Activated CD4-positive, alpha-beta T cell treated with anti-CD3 and anti-CD28 coated beads for 1 hour (primary cell): ENCODE results near the gene ZSCAN32.

Experiments used
- DNase-seq: peaks from one replicate; pipeline ENCODE4 v3.0.0-alpha.2; 2020

The ZSCAN32 gene

DNA sequence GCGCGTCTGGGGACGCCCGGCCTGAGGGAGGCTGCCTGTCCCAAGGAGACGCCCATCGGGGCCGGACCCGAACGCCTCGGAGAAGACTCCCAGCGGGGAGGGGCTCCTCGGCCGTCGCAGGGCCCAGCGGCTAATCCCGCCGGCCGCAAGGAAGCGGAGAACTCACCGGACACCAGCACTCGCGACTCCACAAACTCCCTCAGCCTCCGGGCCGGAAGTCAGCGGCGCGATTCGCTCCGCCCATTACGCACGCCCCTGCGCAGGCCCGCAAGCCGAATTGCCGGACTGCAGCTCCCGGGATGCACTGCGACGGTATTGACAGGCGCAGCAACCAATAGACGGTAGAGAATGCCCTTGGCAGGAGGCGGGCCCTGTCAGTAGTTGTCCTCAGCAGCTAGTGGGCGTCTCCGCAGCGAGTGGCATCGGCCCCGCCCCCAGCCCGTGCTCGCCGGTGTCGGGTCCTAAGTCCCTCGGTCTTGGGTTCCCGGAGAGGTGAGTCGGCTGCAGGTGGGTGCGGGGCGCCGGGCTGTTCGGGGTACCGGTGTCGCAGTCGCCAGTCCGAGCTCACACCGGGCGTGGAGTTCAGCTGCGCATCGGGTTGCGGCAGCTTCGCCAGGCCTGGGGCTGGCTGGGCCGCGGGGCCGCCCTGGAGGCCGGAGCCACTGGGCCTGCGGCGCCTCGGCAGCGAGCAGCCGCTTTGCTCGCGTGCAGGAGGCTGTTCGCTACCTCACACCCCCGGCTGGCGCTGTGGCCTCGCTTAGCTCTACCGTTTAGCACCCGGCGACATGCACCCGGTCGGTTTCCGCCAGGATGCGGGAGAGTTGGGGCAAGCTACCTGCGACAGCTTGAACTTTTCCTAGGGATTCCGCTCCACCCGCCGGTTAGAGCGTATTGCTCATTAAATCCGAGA is at the start of gene ZSCAN32, which contains the start of gene ZNF174:
TSS of gene ZSCAN32 (minus strand) at position 226 of the 910 bp plus-strand sequence. CDS start 3,447 bp downstream, outside the sequence.
TSS of gene ZNF174 (plus strand) at position 437 of the 910 bp plus-strand sequence. CDS start 790 bp downstream, outside the sequence.
- DNase-seq, result peak; percentile 97

DNA sequence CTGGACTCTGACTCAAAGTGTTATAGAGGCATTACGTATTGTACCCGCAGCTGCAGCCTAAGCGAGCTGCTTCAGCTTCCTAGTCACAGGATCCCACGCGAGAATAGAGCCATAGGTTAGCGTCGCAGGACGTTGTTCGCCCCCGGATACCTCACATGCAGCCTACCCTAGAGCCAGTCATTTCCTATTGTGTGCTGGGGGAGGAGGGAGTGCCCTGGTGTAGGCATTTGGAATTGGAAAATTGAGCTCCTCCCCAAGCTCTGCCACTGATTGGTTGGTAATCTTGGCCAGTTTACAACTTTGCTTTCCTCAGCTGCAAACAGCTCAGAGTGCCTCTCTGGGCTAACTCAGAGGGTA is 43.2 kb upstream of the ZSCAN32 start:
- no peak for DNase-seq

DNA sequence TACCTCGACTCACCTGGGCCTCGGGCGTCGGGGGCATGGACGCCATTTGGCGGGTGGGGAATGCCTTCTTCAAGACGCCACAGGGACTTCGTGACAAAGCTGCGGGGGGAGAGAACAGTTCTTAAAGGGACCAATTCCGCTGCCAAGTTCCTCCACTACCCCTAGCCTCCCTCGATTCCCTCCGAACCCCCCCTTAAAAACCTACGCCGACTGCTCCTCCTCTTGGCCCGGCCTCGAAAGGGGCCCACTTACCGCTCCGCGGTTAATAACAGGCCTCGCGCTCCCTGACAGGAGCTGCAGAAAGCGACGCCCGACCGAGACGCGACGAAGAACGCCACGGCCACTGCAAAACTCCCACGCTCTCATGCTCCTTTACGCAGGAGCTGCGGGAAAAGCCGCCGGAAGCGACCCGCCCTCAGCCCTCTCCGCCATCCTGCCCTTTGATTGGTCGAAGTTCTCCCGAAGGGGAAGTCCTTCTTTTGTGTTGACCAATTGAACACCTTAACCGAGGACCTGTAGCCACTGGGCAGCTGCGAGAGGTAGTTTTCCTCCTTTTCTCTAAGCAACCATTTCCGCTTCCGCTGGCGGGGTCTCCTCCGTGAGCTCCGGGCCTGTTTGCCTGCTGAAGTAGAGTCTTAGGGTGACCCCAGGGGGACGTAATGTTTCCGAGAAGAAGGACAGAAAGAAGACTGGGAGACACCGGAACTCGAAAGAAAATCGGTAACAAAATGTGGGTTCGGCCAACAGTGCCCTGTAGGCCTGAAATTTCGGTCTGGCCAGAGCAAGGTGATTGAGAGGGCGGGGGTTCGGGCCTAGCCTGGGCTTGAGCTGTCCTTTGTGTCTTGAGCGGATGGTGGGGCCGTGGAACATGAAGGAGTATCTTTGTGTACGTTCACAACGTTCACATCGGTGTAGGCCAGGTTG is 42.6 kb upstream of the ZSCAN32 start, which contains the start of the genes NAA60 and ZNF597:
TSS of gene NAA60 (plus strand) at position 573 of the 924 bp plus-strand sequence. CDS start 32,548 bp downstream, outside the sequence.
TSS of gene ZNF597 (minus strand) at position 397 of the 924 bp plus-strand sequence. CDS start at position 46, 351 bp downstream.
- DNase-seq, result peak; percentile 69

DNA sequence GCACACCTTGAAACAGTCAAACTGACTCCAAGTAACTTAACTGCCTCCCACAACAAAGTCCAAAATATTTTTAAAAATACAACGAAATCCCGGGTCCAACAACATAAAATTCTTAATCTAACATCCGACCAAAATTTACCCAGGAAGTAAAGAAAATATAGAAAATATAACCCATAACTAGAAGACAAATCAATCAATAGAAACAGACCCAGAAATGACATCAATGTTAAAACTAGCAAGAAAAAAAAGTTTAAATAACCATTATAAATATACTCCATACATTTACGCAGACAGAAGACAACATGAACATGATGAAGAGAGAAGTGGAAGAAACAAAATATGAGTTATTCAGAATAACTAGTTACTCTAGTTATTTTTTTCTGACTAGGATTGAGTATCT is 38.8 kb upstream of the ZSCAN32 start:
- no peak for DNase-seq

DNA sequence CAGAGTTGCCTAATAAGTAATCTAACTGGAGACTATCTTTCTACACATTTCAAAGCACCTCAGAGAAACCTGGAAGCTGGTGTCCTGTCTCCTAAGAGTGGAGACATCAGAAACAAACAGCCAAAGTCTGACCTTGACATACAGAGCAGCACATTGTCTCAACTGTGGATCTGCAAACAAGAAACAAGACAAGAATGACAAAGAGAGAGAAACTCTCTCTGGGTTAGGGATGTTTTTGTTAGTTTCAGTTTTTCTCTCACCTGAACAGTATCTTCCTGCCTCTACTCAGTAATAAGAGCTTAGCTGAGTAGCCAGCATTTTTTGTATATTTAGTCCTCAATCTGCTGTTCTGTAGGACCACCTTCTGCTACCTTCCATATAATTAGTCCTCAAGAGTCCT is 33.6 kb upstream of the ZSCAN32 start:
- no peak for DNase-seq

DNA sequence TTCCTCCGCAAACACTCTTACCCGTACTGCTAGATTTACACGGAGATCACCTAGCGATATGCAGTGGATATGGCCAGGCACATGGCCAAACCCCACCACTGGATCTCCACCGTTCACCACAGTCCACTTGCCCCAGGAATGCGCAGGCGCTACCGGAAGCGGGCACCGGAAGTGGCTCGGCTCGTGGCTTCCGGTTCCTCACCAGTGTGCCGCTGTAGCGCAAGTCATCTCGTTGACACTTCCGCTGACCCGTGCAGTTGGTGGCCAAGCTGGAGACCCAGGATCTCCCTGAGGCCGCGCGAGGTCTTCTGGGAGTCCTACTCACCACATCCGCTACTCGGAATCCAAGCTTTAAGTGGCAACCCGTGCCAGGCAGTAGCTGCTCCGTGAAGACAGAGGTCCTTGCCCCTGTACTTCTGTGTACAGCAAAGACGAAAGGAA is 31.0 kb upstream of the ZSCAN32 start:
- peak; percentile 15 for DNase-seq

DNA sequence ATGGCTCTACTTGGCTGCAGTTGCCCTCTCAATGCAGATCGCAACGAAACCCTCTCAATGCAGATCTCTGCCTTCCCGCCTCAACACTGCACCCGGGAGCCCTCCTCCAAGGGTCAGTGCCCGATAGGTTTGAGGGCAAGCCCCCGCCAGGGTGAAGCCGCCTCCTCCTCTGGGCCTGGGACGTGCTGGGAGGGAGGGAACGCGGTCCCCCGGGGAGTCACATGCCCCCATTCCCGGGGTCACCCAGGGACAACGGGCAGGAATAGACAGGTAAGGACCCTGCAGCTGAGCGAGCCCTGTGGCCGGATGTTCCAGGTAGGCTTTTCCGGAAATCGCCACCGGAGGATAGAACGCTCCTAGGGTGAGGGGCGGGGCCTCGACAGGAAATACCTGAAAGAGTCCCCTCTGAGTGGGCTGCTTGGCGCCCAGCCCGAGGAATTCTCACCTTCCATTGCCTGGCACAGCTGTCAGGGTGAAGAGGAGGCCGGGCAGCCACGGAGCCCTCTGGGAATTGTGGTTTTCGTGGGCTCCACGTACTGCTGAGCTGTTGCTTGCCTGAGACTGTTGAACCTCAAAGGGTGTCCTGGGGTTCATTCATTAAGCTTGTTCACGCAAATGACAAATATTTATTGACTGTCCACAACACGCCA is 13.1 kb upstream of the ZSCAN32 start:
- no peak for DNase-seq

DNA sequence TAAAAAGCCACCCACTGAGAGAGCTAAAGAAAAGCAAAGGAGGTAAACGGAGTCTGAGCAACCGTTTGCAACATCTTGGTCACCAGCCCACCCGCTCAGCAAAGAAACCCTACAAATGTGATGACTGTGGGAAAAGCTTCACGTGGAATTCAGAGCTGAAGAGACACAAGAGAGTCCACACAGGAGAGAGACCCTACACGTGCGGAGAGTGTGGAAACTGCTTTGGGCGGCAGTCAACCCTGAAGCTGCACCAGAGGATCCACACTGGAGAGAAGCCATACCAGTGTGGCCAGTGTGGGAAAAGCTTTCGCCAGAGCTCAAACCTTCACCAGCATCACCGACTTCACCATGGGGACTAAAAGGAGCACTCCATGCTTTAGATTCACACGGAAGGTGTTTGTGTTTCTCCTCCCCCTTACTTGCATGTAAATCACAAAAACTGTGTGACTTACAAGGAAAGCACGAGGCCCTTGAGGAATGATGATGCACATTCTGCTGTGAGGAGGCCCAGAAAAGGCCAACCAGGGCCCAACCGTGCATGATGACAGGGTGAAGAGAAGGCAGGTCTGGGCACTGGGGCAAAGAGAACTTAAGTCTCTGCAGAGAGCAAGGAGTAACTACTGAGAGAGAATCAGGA is 7.9 kb upstream of the ZSCAN32 start:
- no peak for DNase-seq

DNA sequence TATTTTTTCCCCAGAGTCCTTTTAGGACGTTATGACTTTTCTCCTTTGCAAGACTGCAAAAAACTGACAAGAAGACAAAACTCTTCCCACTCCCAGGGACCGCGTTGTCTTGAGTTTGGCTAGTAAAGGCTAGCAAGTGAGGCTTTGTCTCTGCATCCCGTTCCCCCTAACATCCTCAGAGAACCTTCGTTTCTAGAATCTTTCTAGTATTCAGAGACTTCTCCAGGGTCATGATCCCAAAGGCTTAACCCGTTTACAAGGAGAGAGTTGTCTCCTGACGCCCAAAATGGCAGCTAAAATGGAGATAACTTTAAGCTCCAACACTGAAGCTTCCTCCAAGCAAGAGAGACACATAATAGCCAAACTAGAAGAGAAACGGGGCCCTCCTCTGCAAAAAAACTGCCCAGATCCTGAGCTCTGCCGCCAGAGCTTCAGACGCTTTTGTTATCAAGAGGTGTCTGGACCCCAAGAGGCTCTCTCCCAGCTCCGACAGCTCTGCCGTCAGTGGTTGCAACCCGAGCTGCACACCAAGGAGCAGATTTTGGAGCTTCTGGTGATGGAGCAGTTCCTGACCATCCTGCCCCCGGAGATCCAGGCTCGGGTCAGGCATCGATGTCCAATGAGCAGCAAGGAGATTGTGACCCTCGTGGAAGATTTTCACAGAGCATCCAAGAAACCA is 1.1 kb upstream of the ZSCAN32 start:
- no peak for DNase-seq

DNA sequence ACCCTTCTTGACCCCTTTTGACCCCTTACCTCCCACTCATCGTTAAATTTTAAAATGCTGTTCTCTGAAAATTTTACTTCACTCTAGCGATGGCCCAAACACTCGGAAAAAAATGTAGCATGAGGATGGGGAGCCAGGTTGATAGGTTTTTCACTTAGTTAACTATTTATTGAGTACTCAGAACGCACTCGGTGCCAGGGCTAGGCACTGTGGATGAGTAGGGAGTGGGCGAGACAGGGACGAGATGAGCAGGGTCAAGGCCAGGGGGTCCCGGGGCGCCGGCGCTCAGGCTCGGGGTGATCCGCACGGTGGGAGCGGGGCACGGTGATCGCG is 392 bp downstream of the ZSCAN32 start:
- DNase-seq, result no peak

DNA sequence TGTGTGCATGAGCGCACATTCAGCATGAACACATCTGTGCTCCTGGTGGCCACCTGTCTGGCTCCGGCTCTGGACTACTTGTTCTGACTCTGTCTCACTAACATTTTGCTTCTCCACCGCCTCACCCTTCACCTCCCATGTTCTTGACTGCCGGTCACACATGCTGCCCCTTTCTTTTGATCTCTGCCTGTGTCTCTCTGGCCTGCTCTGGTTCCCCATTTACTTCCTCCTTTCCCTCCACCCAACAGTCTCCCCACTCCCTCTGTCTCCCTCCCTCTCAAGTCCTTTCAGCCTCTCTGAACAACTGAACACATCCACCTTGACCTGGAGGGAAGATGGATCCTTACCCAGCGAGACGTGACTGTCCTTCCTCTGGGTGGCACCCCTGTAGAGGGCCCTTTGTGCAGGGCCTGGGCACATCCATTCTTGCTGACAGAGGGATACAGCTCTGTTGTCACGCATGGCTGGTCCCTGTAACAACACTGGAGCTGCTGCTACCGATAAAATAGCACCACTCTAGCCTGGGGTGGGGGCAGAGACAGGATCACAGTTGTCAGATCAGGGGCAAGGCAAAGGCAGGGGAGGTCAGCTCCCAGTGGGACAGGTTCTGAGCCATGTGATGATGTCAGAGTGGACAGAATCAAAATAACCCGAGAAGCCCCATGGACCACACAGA is 11.0 kb downstream of the ZSCAN32 start:
- no peak for DNase-seq

DNA sequence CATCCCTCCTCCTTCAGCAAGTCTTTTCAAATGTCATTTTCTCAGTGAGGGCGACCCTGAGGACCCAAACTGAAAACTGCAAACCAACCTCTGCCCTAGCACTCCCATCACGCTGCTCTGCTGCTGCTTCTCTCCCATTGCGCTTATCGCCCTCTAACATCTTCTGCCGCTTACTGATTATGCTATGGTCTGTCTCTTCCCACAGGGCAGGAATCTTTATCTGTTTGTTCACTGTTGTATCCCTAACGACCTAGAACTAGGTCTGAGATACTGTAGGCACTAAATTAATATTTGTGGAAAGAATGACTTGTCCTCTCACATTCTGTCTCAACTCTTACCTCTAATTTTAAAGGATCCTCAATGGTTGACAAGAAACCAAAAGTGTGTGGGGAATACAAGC is 12.5 kb downstream of the ZSCAN32 start:
- no peak for DNase-seq

DNA sequence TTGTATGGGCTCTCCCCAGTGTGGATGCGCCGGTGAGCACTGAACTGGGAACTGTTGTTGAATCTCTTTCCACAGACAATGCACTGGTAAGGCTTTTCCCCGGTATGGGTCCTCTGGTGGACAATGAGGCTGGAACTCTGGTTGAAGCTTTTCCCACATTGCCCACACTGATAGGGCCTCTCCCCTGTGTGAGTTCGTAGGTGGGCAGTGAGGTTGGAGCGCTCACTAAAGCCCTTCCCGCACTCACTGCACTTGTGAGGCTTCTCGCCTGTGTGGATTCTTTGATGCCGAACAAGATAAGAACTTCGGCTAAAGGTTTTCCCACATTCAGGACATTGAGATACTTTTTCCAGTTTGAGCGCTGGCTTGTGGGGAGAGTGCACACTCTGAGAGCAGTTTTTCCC is 17.8 kb downstream of the ZSCAN32 start:
- DNase-seq, result no peak

DNA sequence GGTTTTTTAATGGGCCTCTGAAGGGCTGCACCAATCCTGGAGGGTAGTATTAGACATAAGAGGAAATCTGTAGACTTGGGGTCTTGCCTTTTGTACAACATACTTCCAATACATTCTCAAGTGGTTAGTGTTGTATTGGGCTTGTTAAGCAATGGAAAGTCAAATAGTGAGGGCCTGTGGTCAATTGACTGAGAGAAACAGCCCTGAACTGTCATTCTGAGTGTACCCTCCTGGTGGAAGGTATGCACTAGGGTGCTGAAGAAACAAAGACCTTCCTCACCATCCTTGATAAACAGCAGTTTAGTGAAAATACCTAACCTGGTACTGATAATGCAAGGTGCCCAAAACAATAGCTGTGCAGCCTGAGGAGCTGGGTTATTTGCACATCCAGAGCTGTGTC is 22.9 kb downstream of the ZSCAN32 start:
- DNase-seq, result no peak

DNA sequence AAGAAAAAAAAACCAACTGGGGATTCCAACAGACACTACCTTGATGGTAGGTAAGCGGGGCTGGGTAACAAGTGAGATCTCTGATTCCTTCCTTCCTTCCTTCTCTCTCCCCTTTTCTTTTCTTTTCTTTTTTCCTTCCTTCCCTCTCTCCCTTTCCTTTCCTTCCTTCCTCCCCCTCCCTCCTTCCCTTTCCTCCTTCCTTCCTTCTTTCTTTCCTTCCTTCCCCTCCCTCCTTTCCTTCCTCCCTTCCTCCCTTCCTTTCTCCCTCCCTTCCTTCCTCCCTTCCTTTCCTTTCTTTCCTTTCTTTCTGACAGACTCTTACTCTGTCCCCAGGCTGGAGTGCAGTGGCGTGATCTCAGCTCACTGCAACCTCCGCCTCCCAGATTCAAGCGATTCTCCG is 25.1 kb downstream of the ZSCAN32 start:
- no peak for DNase-seq

DNA sequence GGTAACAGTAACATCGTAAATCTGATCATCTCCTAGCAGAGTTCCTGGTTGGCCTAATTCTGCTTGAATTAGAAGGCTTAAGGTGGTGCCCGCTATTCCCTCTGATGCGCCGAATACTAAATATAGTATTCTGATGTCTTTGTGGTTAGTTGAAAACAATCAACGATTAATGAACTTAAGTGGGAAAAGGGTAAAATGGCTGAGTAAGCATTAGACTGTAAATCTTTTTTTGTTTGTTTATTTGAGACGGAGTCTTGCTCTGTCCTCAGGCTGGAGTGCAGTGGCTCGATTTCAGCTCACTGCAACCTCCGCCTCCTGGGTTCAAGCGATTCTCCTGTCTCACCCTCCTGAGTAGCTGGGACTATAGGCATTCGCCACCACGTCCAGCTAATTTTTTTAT is 31.7 kb downstream of the ZSCAN32 start:
- no peak for DNase-seq

DNA sequence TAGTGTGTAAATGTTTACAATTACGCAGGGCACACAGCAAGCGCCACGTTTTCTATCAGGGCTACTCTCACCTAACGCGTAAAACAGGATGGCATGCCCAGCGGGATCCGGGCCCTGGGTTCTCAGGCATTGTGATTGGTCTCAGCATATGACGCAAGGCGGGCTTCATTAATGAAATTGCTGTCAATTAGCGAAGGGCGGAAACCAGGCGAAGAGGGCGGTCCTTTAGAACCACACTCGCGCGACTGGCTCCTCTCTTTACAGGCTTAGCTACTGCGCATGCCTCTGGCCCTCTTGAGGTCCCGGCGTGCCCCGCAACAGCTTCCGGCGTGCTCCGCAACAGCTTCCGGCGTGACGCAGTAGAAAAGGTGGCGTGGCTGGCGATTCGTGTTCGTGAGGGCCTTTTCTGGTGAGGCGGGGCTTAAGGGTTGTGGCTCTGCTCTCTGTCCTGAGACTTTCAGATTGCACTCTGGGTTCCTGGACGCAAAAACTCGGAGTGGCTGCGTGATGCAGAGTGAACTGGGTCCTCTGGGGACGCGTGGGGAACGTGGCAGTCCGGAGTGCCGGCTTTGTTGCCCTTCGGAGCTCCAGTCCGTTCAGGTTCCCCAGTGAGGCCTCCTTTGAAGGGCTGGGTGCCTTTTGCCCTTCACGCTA is 35.9 kb downstream of the ZSCAN32 start:
- DNase-seq, result peak; percentile 81

DNA sequence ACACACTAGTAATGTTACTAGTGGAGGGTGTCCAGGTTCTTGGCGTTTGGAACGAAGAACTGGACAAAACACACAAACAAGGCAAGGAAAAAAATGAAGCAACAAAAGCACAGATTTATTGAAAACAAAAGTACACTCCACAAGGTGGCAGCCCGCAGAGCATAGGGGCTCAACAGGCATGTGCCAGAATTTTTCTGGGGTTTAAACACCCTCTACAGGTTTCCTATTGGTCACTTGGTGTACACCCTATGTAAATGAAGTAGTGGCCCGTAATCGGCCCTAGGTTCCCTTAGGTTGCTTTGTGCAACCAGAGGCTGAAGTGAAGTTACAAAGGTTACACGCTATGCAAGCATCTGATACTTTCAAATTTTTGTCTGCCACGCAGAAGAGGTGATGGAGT is 37.0 kb downstream of the ZSCAN32 start:
- DNase-seq, result no peak

DNA sequence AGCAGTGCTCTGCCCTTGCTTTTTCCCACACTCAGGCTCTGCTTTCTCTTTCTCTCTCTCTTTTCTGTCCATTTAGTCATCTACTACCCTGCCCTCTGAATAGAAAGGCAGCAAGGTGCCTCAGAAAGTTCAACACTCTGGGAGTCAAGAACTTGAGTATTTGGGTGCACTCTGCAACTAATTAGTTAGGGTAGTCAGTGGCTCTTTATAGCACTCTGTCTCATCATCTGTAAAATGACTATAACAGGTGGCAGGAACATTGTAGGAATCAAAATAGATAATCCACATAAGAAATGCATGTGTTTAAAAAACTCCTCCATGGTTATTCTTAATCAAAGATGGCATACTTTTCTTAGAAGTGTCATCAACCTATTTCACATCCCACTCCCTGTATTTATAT is 37.9 kb downstream of the ZSCAN32 start:
- DNase-seq, result no peak

DNA sequence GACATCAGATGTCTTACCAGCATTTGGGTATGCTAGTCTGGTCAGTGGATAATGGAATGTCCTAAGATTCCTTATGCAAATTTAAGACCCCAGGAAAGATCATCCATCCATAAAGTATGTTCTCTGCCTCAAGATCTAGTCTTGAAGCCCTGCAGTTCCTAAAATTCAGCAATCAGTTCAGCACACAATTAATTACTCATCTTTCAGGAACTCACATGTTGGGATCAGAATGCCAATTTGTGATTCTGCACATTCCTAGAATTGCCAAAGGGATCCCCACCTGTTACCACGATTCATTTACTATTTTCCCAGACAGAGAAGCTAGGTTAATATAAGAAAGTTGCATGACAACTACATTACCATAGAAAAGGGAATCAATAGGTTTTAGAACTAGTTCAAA is 41.9 kb downstream of the ZSCAN32 start:
- no peak for DNase-seq

DNA sequence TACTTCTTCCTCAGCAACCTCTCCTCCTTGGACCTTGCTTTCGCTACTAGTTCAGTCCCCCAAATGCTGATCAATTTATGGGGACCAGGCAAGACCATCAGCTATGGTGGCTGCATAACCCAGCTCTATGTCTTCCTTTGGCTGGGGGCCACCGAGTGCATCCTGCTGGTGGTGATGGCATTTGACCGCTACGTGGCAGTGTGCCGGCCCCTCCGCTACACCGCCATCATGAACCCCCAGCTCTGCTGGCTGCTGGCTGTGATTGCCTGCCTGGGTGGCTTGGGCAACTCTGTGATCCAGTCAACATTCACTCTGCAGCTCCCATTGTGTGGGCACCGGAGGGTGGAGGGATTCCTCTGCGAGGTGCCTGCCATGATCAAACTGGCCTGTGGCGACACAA is 44.7 kb downstream of the ZSCAN32 start:
- no peak for DNase-seq
